OCI-LY3 (cell line): ENCODE results near the gene FBXW8.

Source experiments
- CTCF ChIP-seq: fragments of 200-600, 300-600 bp; sonication (generic); IDR thresholded peaks from 2 replicates; pipeline ENCODE4 v1.5.1; 2014; ENCODE audit warnings: antibody characterized with exemption, low read length, low read depth
- EZH2phosphoT487 ChIP-seq: fragments of 200-600 bp; shearing (Covaris generic); IDR thresholded peaks from 2 replicates; pipeline ENCODE4 v1.6.1; 2018; ENCODE audit warnings: antibody characterized with exemption, mixed run types, low read depth

GRCh38 chr12:117036046-117036445, 125.3 kb downstream of the FBXW8 start:
- no peak for TF ChIP-seq CTCF
- TF ChIP-seq EZH2phosphoT487, result no peak
